Bladder microvascular endothelial cell (primary cell): ENCODE results near the gene PREX1. TPM values are rescaled to one million over a fixed set of nuclear protein-coding genes. Genes with fewer than 3 reads are reported as not detected.

ENCODE experiments used
- total RNA-seq: library from RNA; depleted of rRNA; stranded (reverse); fragments of >200 nt; gene quantifications from 2 replicates; pipeline ENCODE4 v1.2.3, GENCODE V29; 2014

The PREX1 gene
- 45.8 and 97.5 TPM in 2 replicates for total RNA-seq

GRCh38 chr20:48827855-48828733 lies at the start of gene PREX1:
TSS of gene PREX1 (minus strand) at chr20:48827999. CDS start at chr20:48827860, 139 bp downstream.

Other genes with a start within 250 kb of the PREX1 start
- 30.3 and 66.5 TPM in 2 replicates for gene ARFGEF2, start 93.7 kb upstream of the PREX1 start, total RNA-seq
- 66.4 and 106 TPM in 2 replicates for gene CSE1L, start 218.3 kb upstream of the PREX1 start, total RNA-seq